Measurements from ENCODE around the gene AMBRA1.
A peak's percentile ranks its signal among the peaks of the same experiment; 100 is the strongest.

Gene AMBRA1

GRCh38 chr11:46564459-46564858, 29.4 kb downstream of the AMBRA1 start:
- DNase-seq, result no peak

DNA sequence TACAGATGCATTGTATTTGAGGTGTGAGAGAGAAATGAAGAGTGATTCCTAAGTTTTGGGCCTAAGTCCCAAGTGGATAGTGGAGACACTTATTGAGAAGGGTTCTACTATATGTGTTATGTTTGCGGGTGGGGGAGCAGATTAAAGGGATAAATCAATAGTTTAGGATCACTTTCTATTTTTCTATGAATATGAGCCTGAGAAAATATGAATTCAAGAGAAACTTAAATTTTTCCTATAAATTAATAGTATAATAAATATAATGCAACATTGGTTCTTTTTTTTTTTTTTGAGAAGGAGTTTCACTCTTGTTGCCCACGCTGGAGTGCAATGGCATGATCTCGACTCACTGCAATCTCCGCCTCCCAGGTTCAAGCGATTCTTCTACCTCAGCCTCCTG, 31.3 kb downstream of the AMBRA1 start:
- no peak for DNase-seq

- DNase-seq, result no peak
Measured at GRCh38 chr11:46560300-46560991, 33.4 kb downstream of the AMBRA1 start.

DNA sequence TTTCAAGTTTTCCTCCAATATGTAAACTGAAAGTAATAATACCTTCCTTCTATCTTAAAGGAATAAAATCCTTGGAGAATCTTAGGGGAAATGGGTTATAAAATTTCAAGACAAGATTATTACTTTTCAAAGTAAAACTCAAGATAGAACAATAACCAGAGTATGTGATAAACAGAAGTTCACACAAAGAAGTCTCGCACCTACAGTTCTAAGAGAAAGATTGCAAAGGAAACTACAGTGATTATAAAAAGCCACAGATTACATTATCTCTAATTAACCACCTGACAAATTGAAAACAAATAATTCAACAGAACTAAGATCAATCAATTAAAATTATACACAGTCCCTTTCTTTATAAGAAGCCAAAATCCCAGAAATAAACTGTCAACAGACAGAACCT, 34.0 kb downstream of the AMBRA1 start:
- DNase-seq, result no peak

- no peak for DNase-seq
Measured at GRCh38 chr11:46557684-46558151, 36.1 kb downstream of the AMBRA1 start.

GRCh38 chr11:46555267-46556054, 38.4 kb downstream of the AMBRA1 start:
- DNase-seq, result no peak

DNA sequence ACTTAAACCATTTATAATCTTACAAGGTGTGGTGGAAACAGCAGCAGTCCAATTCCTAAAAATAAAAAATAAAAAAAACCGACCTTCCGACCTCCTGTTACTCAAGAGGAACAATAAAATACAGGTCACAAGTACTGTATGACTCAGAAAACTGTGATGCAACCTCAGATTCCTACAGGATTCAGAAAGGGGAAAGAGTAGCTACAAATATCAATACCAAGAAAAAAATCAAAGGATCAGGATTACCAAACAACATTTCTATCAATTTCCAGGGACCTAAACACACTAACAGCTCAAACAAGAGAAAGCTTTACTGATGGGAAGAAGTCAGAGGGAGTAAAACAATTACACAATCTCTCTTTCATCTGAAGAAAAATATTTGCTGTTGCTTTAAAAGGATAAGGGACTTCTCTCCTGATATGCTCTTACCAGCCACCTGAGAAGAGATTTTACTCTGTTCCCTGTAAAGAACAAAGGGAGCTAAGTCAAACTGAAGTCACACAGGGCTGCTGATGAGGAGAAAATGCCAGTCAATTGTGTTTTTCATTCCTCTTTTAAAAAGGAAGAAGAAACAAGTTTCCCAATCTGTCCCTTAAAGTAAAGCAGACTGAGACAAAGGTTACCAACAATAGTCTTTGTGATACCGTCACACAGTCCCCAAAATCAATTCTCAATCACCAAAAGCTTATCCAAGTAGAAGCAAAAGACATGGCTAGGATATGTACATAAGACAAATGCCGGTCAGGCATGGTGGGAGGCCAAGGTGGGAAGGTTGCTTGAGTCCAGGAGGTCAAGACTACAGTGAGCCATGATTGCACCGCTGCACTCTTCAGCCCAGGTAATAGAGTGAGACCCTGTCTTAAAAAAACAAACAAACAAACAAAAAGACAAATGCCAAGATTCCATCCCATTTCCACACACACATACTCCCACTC, 39.3 kb downstream of the AMBRA1 start:
- no peak for DNase-seq

- no peak for DNase-seq
Measured at GRCh38 chr11:46553814-46554212, 40.0 kb downstream of the AMBRA1 start.

DNA sequence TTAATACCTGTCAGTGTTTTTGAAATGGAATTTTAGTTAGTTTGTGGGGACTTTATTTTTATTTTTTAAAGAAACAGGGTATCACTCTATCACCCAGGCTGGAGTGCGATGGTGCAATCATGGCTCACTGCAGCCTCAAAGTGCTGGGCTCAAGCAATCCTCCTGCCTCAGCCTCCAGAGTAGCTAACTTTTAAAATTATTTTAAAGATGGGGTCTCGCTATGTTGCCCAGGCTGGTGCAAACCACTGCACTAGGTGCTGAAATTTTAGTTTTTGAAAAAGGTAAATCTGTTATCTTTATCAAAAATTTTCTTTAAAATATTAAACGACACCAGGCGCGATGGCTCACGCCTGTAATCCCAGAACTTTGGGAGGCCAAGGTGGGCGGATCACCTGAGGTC, 42.6 kb downstream of the AMBRA1 start:
- DNase-seq, result no peak

- no peak for DNase-seq
Measured at GRCh38 chr11:46547579-46547978, 46.2 kb downstream of the AMBRA1 start.

DNA sequence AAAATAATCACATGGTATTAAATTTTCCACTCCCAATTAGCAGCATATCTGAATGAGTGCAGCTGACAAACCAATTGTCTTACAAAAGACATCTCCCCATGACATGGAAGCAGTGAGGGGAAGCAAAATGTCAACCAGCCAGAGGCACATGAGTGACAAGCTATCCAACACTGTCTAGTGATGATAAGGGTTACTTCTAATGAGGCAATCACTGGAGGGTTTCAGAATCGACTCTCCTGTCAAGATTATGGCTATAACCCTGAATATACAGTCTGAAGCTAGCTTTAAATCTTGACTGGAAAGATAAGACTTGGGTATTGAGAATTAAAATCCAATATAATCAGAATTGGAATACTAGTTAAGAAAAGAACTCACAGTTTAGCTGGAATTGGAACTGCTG, 50.3 kb downstream of the AMBRA1 start:
- DNase-seq, result no peak

- DNase-seq, result no peak
Measured at GRCh38 chr11:46541593-46542371, 52.0 kb downstream of the AMBRA1 start.

GRCh38 chr11:46540807-46541206, 53.0 kb downstream of the AMBRA1 start:
- no peak for DNase-seq

DNA sequence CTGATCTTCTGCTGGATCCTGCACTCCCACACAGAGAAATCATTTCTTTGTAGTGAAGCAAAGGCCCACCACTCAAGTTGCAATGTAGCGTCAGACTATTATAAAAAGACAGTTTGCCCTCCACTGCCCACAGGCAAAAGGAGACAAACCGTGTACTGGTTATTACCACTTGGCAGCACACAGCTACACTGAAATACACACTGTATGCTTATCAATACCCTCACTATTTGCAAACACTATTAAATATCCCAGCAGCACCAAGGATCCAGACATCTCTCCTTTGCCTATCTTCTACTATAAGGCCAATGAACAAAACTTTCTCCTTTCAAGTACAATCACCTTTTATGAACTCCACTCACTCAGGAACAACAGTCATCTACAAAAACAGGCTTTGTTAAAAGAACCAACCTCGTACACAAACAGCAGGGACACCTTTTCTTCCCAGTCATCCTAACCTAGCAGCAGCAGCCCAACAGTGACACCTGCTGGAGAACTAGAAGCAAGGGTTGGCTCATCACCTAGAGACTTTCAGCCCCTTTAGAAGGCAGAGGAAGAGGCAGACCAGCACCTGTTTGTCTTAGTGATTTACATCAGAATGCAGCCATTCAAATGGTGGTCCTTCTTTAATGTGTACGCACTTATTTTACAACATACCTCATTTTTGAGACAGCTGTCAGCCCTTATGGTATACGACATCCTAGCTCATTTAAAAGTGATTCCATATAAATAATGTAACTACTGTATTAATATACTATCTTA, 56.1 kb downstream of the AMBRA1 start:
- peak; percentile 89 for DNase-seq

DNA sequence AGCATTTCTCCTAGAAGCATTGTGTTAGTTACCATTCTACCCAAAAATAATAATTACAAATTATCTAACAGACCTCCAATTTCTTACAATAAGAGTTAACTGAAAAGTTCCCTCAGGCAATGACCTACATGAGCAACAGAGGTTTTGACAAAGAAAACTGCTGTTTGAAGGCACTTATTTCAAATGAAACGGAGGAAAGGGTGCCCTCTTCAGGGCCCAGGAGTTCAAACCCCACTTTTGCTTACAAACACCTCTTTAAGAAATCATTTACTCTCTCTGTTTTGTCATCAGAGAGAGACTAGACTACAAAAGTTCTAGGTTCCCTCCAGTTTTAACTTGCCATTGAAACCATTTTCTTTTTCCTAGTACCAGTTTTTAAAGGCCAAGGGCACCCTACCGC, 56.7 kb downstream of the AMBRA1 start:
- DNase-seq, result peak; percentile 7

GRCh38 chr11:46535688-46536087, 58.1 kb downstream of the AMBRA1 start:
- no peak for DNase-seq

- peak; percentile 6 for DNase-seq
Measured at GRCh38 chr11:46534711-46535110, 59.1 kb downstream of the AMBRA1 start.

DNA sequence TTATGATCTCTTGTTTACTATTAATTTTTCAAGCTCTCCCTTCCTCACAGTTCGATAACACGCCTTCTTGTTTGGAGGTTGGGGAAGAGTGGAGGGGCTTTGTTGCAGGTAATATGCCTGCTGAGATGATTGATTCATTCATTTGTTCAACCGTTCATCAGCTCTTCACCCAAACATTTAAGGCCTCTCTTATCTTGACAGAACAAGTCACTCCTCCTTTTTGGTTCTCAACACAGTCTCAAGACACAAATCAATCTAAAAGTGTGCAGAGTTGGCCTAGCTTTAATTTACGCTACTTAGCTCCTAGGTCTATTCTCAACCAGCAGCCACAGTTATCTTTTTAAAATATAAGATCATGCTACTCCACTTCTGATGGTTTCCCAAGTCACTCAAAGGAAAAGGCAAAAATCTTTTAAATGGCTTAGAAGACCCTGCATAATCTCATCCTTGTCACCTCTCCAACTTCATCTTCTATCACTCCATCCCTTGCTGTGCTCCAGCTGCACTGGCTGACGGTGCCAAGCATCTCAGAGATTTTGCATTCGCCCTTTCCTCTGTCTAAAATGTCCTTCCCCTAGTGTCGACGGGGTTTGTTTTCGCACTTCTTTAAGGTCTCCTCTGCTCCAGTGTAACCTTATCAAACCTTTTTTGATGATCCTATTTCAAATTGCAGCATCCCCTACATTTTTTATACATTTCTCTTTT, 60.3 kb downstream of the AMBRA1 start:
- DNase-seq, result no peak

DNA sequence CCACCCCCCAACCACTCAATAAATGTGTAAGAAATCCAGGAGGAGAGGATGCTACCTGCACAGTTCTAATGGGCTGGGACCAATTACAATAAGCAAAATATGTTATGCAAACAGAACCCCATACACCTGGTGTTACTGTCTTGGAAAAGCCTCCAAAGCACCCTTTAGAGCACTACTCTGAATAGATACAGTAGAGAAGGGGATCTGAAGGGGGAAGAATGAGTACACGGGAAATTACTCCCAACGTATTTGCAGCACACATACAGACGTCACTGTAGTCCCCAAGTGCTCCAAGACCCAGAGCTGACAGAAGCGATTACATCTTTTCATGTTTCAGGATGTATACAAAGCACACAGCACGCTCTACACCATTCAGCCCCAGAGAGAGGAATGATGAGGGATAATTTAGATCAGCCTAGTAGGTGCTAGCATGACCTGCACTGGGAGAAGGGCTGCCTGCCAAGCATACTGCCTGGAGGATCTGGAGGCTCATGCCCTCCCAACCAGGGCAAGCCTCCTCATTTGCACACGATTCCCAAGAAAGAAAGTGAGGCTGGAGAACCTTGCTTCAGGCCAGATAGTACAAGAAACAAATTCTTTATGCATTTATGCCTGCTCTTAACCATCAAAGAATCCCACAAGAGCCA, 63.8 kb downstream of the AMBRA1 start:
- no peak for DNase-seq

GRCh38 chr11:46529095-46529905, 64.5 kb downstream of the AMBRA1 start:
- peak; percentile 86 for DNase-seq
